CD4-positive, alpha-beta T cell treated with Interleukin-21 for 1 hour (primary cell): ENCODE data around the gene HOXB8.
A peak's percentile ranks its signal among the peaks of the same experiment; 100 is the strongest.

Experiments used
- DNase-seq: peaks from one replicate; pipeline ENCODE4 v3.0.0-alpha.2; 2020

Gene HOXB8

GRCh38 chr17:48596000-48596734 is 18.9 kb downstream of the HOXB8 start:
- no peak for DNase-seq

DNA sequence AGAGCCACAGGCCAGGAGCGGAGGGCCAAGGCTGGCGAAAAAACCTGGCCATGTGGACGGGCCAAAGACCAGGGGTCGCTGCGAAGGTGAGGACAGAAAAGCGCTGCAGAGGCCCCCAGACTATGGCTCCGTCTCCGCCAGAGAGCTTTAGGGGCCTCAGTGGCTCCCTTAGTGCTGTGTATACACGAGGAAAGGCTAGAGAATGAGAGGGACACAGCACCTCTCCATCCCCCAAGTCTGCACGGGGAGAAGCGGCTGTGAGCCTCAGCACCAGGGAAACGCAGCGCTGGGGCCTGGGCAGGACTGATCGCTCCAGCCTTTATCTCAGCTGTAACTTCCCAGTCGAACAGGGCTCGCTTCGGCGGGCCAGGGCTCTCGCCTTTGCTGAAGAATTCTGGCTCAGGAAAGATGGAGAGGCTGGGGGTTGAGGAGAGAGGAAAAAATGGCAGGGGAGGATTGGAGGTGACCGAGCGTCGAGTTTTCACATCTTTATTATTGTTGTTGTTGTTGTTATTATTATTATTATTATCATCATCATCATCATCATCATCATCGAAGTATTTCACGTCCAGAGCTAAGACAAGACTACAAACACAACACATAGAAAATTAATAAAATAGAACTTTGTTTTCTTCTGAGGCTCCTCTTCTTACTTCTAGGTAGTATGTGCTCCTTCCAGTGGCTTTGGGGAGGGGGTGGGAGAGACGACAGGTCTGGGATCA is 19.7 kb downstream of the HOXB8 start:
- DNase-seq, result no peak

- DNase-seq, result no peak
Observed at GRCh38 chr17:48594538-48595277, 20.4 kb downstream of the HOXB8 start.

- DNase-seq, result peak; percentile 82
Observed at GRCh38 chr17:48593840-48594537, 21.1 kb downstream of the HOXB8 start.

GRCh38 chr17:48593126-48593829 is 21.8 kb downstream of the HOXB8 start, which contains the start of gene HOXB5:
HOXB5 (minus strand) TSS chr17:48593779; CDS start chr17:48593682, 97 bp downstream.
- no peak for DNase-seq

GRCh38 chr17:48592577-48592976 is 22.5 kb downstream of the HOXB8 start:
- DNase-seq, result no peak

GRCh38 chr17:48592057-48592514 is 23.0 kb downstream of the HOXB8 start:
- no peak for DNase-seq

DNA sequence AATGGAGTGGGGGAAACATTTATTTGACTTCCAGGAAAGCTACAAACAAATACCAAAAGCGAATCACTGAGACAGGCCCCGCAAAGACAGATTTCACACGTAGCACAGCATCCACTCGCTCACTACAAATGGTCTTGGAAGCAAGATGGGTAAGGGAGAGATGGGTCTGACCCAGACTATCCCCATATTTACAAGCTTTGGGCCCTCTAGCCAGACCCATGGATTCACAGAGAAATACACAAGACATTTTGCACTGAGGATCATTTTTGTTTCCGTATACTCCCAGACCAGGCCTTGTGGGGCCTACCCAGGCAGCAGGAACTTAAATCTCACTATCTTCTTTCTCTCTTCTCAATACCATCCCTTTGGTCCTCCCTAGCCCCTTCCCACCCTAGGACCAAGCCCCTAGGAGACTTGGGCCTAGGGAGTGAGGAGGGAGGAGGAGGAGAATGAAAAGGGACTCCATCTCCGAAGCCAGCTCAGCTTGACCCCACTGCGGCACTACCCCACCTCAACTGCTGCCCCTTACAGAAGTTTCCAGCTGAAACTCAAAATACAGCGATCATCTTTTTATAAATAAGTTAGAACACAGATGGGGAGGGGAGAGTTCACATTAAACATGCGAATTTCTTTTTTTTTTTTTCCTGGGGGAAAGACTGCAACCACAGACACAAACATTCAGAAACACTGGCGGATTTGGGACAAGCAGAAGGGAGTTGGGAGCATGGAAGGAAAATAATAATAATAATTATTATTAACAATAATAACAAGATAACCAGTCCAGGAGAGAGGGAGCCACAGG is 23.6 kb downstream of the HOXB8 start:
- no peak for DNase-seq

- no peak for DNase-seq
Observed at GRCh38 chr17:48590607-48591161, 24.4 kb downstream of the HOXB8 start.

- DNase-seq, result no peak
Observed at GRCh38 chr17:48589831-48590606, 25.1 kb downstream of the HOXB8 start, which contains the start of gene HOXB3. HOXB3 (minus strand) TSS chr17:48590241; CDS start chr17:48552474, 37,767 bp downstream.

DNA sequence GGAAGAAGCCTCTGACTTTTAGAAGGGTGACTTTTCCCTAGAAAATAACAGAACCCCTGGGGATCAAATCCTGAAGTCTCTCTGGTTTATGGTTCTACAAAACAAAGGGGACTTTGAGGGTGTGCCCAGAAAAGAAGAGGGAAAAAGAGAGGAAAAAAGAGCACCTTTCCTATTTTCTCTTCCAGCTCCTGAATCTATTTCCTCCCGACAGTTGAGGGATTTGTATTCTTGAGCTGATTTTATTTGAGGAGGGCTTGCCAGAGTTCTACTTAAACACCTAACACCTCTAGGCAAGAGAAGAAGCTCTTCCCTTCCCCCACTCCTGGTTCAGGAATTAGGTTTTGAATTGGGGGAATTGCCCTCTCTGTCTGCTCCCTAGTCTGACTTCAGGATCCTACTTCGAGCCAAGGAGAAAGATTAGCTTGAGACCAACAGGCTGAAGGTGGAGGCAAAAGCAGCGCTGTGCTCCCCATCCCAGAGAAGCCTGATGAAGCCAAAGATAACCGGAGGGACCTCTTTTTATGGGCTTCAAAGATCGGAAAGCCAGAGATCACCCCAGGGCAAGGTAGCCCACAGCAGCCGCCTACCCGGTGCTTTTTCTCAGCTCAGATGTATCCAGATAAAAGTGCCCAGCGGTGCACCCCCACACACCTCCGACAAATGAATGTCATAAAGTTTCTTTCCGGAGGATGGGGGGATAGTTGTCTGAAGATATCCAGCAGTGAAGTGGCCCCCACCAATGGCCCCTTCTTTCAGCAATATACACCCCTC is 25.8 kb downstream of the HOXB8 start:
- no peak for DNase-seq

DNA sequence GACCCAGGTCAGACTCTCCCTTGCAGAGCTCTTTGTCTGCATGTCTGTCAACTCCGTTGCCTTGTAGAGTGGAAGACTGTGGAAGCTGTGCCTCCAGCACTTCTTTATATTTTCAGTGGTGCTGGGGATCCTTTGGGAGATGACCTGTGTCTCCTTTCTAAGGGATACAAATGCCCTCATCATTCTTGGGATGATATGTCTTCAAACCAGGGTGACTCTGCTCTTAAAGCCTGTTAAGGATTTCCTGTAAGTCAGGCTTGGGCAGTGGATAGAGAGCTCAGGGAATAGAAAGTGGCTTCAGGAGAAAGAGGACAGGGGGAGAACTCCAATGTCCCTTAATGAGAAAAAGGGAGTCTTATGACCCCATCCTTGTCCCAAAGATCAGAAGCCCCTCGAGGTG is 26.6 kb downstream of the HOXB8 start:
- DNase-seq, result no peak

- no peak for DNase-seq
Observed at GRCh38 chr17:48588074-48588415, 27.0 kb downstream of the HOXB8 start.

DNA sequence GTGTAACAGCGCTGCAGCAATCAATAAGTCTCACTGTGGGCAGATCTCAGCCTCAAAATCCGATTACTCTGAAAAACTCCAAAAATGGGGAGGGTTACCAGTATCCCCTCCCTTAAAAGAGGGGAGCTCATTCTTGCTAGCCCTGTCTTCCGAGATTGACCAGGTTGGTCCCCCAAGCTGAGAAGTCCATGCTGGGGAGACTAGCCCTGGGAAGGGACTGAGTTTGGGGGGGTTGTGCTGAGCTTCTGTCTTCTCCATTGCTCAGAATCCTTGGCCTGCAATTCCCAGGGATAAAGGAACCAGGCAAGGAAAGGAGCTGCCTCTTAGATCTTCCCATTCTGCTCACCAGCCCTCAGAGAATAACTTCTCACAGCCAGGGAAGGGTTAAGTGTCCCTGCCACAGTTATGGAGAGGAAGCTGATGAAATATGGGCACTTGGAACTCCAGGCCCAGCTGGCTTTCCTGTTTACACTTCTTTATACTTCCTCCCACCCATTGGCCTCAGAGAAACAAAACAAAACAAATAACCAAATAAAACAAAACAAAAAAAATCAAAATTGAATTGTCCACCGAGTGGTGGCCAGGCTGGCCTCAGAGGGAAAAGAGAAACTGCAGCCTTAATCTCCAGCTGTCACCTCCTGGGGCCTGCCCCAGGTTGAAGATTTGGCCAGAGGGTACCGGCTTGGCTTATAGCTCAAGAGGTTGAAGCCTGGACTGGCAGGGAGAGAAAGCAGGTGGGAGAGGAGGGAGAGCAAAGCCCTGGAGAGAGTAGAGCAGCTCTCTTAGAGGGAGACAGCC is 27.6 kb downstream of the HOXB8 start:
- no peak for DNase-seq

GRCh38 chr17:48586355-48587258 is 28.5 kb downstream of the HOXB8 start:
- no peak for DNase-seq

DNA sequence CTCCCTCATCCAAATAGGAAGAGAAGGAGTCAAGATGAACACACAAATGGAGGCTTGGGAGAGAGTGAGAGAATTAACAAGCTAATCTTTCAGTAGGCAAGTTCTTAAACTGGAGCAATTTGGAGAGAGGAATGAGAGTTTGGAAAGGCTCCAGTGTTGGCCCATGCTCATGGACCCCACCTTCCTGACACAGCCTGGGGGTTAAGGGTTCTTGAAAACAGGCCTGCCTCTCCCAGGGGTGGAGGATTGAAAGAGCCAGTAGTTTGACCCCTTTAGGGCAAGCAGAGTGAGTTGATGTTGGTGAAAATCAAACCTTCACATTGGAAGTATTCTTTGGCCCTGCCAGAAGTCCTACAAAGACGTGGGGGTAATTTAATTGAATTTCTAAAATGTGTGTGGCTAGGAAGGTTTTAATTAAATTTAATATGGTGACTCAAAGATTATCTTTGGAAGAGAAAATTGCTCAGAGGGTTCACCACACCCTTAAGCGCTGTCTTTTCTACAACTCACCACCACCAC is 30.8 kb downstream of the HOXB8 start:
- no peak for DNase-seq

DNA sequence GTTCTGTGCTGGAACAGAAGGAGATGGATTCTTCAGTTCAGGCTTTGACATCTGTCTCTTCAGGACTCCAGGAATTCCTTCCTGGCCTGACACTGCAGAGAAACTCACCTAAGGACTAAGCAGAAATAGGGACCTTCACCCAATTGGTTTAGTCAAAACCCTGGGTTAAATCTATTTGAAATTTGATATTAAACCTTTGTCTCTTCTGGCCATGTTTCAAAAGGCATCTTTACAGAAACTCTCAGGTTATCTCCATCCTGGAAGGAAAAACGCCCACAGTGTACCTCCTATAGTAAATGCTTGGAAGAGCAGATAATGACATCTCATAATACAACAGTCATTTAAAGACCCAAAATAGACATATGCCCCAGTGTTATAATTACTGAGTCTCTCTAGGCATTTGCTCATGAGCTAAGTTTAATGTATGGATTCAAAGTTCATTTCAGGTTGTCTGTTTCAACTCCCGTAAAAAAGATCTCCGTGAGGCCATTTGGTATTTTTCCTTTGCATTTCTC is 31.3 kb downstream of the HOXB8 start:
- no peak for DNase-seq
